Neural cell (in vitro differentiated cells): ENCODE measurements around the gene DONSON. TPM values are rescaled to one million over a fixed set of nuclear protein-coding genes. Genes with fewer than 3 reads are reported as not detected.
A peak's percentile ranks its signal among the peaks of the same experiment; 100 is the strongest.

Source experiments
- H2AFZ ChIP-seq: fragments of 200-600, 300-800 bp; sonication (generic), shearing (Covaris generic); 2 replicates; pipeline ENCODE4 v1.6.0; 2014; ENCODE audit warnings: low read depth, mild to moderate bottlenecking, antibody characterized with exemption, low read length, moderate library complexity
- H3F3A ChIP-seq: fragments of 200-600 bp; shearing (Covaris generic); 2 replicates; pipeline ENCODE4 v1.6.1; 2016; ENCODE audit warnings: mild to moderate bottlenecking, moderate library complexity, mixed read lengths, antibody characterized with exemption, low read length; ENCODE audit not compliant: insufficient read depth, poor library complexity, severe bottlenecking
- H3K27ac ChIP-seq: fragments of 200-600, 300-800 bp; sonication (generic), shearing (Covaris generic); 2 replicates; pipeline ENCODE4 v1.5.1; 2014; ENCODE audit warnings: mild to moderate bottlenecking, low read length, moderate library complexity
- H3K27me3 ChIP-seq: fragments of 300-800, 200-600 bp; sonication (generic), shearing (Covaris generic); 2 replicates; pipeline ENCODE4 v1.6.0; 2014; ENCODE audit warnings: mild to moderate bottlenecking, low read depth, low read length, moderate library complexity; ENCODE audit not compliant: insufficient read depth
- H3K36me3 ChIP-seq: fragments of 300-800, 200-600 bp; sonication (generic), shearing (Covaris generic); 2 replicates; pipeline ENCODE4 v1.5.1; 2014; ENCODE audit warnings: mild to moderate bottlenecking, antibody characterized with exemption, low read length, moderate library complexity; ENCODE audit not compliant: insufficient read depth
- H3K4me2 ChIP-seq: fragments of 300-800, 200-600 bp; sonication (generic), shearing (Covaris generic); 2 replicates; pipeline ENCODE4 v1.6.0; 2014; ENCODE audit warnings: mild to moderate bottlenecking, low read length
- H3K4me3 ChIP-seq: fragments of 300-800, 200-600 bp; sonication (generic), shearing (Covaris generic); 2 replicates; pipeline ENCODE4 v1.5.1; 2014; ENCODE audit warnings: mild to moderate bottlenecking, low read length, moderate library complexity
- H3K79me2 ChIP-seq: fragments of 200-600 bp; shearing (Covaris generic); replicated peaks from 2 replicates; pipeline ENCODE4 v1.6.0; 2014; ENCODE audit warnings: mild to moderate bottlenecking, low read length, moderate library complexity; ENCODE audit not compliant: insufficient read depth
- H3K9ac ChIP-seq: fragments of 300-800, 200-600 bp; sonication (generic), shearing (Covaris generic); 2 replicates; pipeline ENCODE4 v1.6.1; 2016; ENCODE audit warnings: mild to moderate bottlenecking, low read length, mixed read lengths
- H3K9me2 ChIP-seq: fragments of 200-600 bp; shearing (Covaris generic); 2 replicates; pipeline ENCODE4 v1.6.1; 2016; ENCODE audit warnings: mild to moderate bottlenecking, low read length, mixed read lengths; ENCODE audit not compliant: insufficient read depth
- H3K9me3 ChIP-seq: fragments of 200-600, 300-800 bp; sonication (generic), shearing (Covaris generic); 2 replicates; pipeline ENCODE4 v1.6.1; 2016; ENCODE audit warnings: mild to moderate bottlenecking, mixed run types, low read length, moderate library complexity, mixed read lengths
- H4K20me1 ChIP-seq: fragments of 200-600 bp; shearing (Covaris generic); 2 replicates; pipeline ENCODE4 v1.6.1; 2016; ENCODE audit warnings: mild to moderate bottlenecking, mixed run types; ENCODE audit not compliant: insufficient read depth
- EP300 ChIP-seq: fragments of 450-650 bp; conservative IDR thresholded peaks from 2 replicates; pipeline ENCODE4 v1.6.1; 2014; ENCODE audit warnings: antibody characterized with exemption, mild to moderate bottlenecking, moderate library complexity; ENCODE audit not compliant: poor library complexity, severe bottlenecking
- EZH2 ChIP-seq: fragments of 200-600, 300-800 bp; shearing (Covaris generic), sonication (generic); IDR thresholded peaks from 2 replicates; pipeline ENCODE4 v1.6.1; 2014; ENCODE audit warnings: antibody characterized with exemption, low read length, borderline replicate concordance, mild to moderate bottlenecking; ENCODE audit not compliant: insufficient read depth, poor library complexity, severe bottlenecking
- MXI1 ChIP-seq: fragments of 450-650 bp; conservative IDR thresholded peaks from 2 replicates; pipeline ENCODE4 v1.6.1; 2014; ENCODE audit warnings: antibody characterized with exemption, mild to moderate bottlenecking; ENCODE audit not compliant: poor library complexity, severe bottlenecking
- POLR2AphosphoS5 ChIP-seq: IDR thresholded peaks from 2 replicates; pipeline ENCODE4 v1.6.1; 2012
- RAD21 ChIP-seq: fragments of 450-650 bp; conservative IDR thresholded peaks from 2 replicates; pipeline ENCODE4 v1.6.1; 2014; ENCODE audit warnings: antibody characterized with exemption, mild to moderate bottlenecking, moderate library complexity
- SMC3 ChIP-seq: fragments of 450-650 bp; conservative IDR thresholded peaks from 2 replicates; pipeline ENCODE4 v1.6.1; 2014; ENCODE audit warnings: antibody characterized with exemption, mild to moderate bottlenecking, moderate library complexity; ENCODE audit not compliant: poor library complexity
- TAF1 ChIP-seq: IDR thresholded peaks from 2 replicates; pipeline ENCODE4 v1.6.1; 2012; ENCODE audit warnings: low read depth
- polyA plus RNA-seq: library from polyadenylated mRNA; depleted of rRNA; stranded (reverse); fragments of >200 nt; gene quantifications from 2 replicates; pipeline ENCODE4 v1.2.3, GENCODE V29; 2014
- TF ChIP-seq, protein P1 (sequence below): IDR thresholded peaks from 2 replicates; pipeline ENCODE4 v1.6.1; 2012; ENCODE audit warnings: borderline replicate concordance
- TF ChIP-seq, protein P2 (sequence below): fragments of 450-650 bp; IDR thresholded peaks from 2 replicates; pipeline ENCODE4 v1.5.1; 2014; ENCODE audit warnings: antibody characterized with exemption, mild to moderate bottlenecking, moderate library complexity; ENCODE audit not compliant: poor library complexity, severe bottlenecking

DONSON gene
- polyA plus RNA-seq, 1 donor from 2014 or later, result 46.2 TPM

DNA sequence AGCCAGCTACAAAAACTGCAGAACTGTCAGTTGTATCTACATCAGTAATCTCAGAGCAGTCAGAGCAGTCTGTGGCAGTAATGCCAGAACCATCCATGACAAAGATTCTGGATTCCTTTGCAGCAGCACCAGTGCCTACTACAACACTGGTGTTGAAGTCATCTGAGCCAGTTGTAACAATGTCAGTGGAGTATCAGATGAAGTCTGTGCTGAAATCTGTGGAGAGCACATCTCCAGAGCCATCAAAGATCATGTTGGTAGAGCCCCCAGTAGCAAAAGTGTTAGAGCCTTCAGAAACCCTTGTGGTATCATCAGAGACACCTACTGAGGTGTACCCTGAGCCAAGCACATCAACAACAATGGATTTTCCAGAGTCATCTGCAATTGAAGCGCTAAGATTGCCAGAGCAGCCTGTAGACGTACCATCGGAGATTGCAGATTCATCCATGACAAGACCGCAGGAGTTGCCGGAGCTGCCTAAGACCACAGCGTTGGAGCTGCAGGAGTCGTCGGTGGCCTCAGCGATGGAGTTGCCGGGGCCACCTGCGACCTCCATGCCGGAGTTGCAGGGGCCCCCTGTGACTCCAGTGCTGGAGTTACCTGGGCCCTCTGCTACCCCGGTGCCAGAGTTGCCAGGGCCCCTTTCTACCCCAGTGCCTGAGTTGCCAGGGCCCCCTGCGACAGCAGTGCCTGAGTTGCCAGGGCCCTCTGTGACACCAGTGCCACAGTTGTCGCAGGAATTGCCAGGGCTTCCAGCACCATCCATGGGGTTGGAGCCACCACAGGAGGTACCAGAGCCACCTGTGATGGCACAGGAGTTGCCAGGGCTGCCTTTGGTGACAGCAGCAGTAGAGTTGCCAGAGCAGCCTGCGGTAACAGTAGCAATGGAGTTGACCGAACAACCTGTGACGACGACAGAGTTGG is 38.4 kb downstream of the DONSON start:
- Histone ChIP-seq H3K9me2 (no peaks in the 10 kb centered on the region), H3K79me2 (peaks cover 82% of the 10 kb centered on the region), H3K36me3 (peaks cover 36% of the 10 kb centered on the region), H3F3A (no peaks in the 10 kb centered on the region), H3K27me3 (no peaks in the 10 kb centered on the region), H2AFZ (no peak overlapping the region), H3K4me2 (no peak overlapping the region), H3K27ac (no peak overlapping the region), H4K20me1 (peaks cover 6% of the 10 kb centered on the region), H3K9me3 (no peaks in the 10 kb centered on the region), H3K4me3 (no peak overlapping the region), H3K9ac (no peak overlapping the region)
- TF ChIP-seq, protein P1, sequence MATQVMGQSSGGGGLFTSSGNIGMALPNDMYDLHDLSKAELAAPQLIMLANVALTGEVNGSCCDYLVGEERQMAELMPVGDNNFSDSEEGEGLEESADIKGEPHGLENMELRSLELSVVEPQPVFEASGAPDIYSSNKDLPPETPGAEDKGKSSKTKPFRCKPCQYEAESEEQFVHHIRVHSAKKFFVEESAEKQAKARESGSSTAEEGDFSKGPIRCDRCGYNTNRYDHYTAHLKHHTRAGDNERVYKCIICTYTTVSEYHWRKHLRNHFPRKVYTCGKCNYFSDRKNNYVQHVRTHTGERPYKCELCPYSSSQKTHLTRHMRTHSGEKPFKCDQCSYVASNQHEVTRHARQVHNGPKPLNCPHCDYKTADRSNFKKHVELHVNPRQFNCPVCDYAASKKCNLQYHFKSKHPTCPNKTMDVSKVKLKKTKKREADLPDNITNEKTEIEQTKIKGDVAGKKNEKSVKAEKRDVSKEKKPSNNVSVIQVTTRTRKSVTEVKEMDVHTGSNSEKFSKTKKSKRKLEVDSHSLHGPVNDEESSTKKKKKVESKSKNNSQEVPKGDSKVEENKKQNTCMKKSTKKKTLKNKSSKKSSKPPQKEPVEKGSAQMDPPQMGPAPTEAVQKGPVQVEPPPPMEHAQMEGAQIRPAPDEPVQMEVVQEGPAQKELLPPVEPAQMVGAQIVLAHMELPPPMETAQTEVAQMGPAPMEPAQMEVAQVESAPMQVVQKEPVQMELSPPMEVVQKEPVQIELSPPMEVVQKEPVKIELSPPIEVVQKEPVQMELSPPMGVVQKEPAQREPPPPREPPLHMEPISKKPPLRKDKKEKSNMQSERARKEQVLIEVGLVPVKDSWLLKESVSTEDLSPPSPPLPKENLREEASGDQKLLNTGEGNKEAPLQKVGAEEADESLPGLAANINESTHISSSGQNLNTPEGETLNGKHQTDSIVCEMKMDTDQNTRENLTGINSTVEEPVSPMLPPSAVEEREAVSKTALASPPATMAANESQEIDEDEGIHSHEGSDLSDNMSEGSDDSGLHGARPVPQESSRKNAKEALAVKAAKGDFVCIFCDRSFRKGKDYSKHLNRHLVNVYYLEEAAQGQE, result no peak
- TF ChIP-seq POLR2AphosphoS5 (no peak), TAF1 (no peak), MXI1 (no peak), EZH2 (no peak), EP300 (no peak), SMC3 (no peak), RAD21 (no peak)
- TF ChIP-seq, protein P2, sequence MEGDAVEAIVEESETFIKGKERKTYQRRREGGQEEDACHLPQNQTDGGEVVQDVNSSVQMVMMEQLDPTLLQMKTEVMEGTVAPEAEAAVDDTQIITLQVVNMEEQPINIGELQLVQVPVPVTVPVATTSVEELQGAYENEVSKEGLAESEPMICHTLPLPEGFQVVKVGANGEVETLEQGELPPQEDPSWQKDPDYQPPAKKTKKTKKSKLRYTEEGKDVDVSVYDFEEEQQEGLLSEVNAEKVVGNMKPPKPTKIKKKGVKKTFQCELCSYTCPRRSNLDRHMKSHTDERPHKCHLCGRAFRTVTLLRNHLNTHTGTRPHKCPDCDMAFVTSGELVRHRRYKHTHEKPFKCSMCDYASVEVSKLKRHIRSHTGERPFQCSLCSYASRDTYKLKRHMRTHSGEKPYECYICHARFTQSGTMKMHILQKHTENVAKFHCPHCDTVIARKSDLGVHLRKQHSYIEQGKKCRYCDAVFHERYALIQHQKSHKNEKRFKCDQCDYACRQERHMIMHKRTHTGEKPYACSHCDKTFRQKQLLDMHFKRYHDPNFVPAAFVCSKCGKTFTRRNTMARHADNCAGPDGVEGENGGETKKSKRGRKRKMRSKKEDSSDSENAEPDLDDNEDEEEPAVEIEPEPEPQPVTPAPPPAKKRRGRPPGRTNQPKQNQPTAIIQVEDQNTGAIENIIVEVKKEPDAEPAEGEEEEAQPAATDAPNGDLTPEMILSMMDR, result no peak

DNA sequence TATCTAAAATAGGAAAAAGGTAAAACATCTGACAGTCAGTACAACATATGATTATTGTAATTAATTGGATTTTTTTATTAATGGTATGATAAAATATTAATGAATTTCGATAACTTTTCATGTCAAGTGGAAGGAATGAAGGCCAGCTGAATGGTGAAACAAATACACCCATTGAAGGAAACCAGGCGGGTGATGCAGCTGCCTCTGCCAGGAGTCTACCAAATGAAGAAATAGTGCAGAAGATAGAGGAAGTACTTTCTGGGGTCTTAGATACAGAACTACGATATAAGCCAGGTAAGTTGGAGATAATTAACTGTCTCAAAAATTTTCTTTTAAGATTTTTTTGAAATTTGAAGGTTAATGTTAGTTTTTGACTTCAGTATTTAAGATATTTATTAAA is 42.4 kb downstream of the DONSON start:
- Histone ChIP-seq H3K27ac (no peak overlapping the region), H3K27me3 (no peaks in the 10 kb centered on the region), H3K79me2 (peaks cover 70% of the 10 kb centered on the region), H3K4me3 (peak overlapping the region; percentile 72), H3K9ac (no peak overlapping the region), H2AFZ (no peak overlapping the region), H4K20me1 (peaks cover 6% of the 10 kb centered on the region), H3K36me3 (peaks cover 16% of the 10 kb centered on the region), H3K9me2 (no peaks in the 10 kb centered on the region), H3K4me2 (peak overlapping the region; percentile 55), H3F3A (no peaks in the 10 kb centered on the region), H3K9me3 (no peaks in the 10 kb centered on the region)
- TF ChIP-seq POLR2AphosphoS5 (no peak), TAF1 (no peak), EZH2 (no peak)
